ENCODE results near the gene WDHD1.
A peak's percentile ranks its signal among the peaks of the same experiment; 100 is the strongest.

The WDHD1 gene

GRCh38 chr14:54906075-54906474 lies 120.8 kb downstream of the WDHD1 start:
- DNase-seq (ENCODE audit: low spot score): no peak

- peak; percentile 70 for DNase-seq (ENCODE audit: low spot score)
These were observed 124.1 kb downstream of the WDHD1 start, which contains the start of gene GCH1 for GRCh38 chr14:54902521-54903420. TSS of gene GCH1 (minus strand) at chr14:54902826. CDS start at chr14:54902663, 163 bp downstream.

- DNase-seq (ENCODE audit: low spot score): peak; percentile 84
These were observed 124.8 kb downstream of the WDHD1 start for GRCh38 chr14:54902143-54902520.

- peak; percentile 8 for DNase-seq (ENCODE audit: low spot score)
These were observed 125.3 kb downstream of the WDHD1 start for GRCh38 chr14:54901380-54902142.

GRCh38 chr14:54899573-54899972 lies 127.3 kb downstream of the WDHD1 start:
- DNase-seq (ENCODE audit: low spot score): no peak

GRCh38 chr14:54897809-54898555 lies 128.9 kb downstream of the WDHD1 start:
- DNase-seq (ENCODE audit: low spot score): peak; percentile 23

GRCh38 chr14:54895683-54896082 lies 131.2 kb downstream of the WDHD1 start:
- no peak for DNase-seq (ENCODE audit: low spot score)

GRCh38 chr14:54894995-54895394 lies 131.9 kb downstream of the WDHD1 start:
- no peak for DNase-seq (ENCODE audit: low spot score)

- peak; percentile 81 for DNase-seq (ENCODE audit: low spot score)
These were observed 133.6 kb downstream of the WDHD1 start for GRCh38 chr14:54893151-54893760.

GRCh38 chr14:54891471-54892245 lies 135.2 kb downstream of the WDHD1 start:
- no peak for DNase-seq (ENCODE audit: low spot score)

- no peak for DNase-seq (ENCODE audit: low spot score)
These were observed 136.1 kb downstream of the WDHD1 start for GRCh38 chr14:54890788-54891187.

- no peak for DNase-seq (ENCODE audit: low spot score)
These were observed 137.0 kb downstream of the WDHD1 start for GRCh38 chr14:54889919-54890318.
